HG03575 (cell line): ENCODE results near the gene HDAC10.

Experiments
- ATAC-seq: cut with Tn5 transposase; IDR thresholded peaks from one replicate; pipeline ENCODE4 v1.9.1; 2021; ENCODE audit not compliant: unreplicated experiment, insufficient number of reproducible peaks, low FRiP score; ENCODE audit errors: extremely low read depth

HDAC10 gene

DNA sequence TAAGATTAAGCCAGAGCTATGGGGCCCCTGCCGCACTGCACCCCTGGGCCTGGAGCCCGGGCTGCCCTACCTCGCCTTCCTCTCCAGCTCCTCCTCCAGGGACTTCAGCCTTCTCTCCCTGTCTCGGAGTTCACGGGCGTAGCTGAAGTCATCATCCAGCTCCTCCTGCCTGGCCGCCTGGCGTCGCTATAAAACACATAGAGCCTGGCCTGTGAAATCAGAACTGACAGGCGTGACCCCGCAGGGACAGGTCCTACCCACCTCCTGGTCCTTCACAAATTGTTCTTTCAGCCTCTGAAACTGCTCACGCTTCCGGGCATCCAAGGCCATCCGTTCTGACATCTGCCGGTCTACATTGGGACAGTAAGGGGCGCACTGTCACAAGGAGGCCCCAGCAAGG lies 27.0 kb downstream of the HDAC10 start:
- ATAC-seq, result no peak

DNA sequence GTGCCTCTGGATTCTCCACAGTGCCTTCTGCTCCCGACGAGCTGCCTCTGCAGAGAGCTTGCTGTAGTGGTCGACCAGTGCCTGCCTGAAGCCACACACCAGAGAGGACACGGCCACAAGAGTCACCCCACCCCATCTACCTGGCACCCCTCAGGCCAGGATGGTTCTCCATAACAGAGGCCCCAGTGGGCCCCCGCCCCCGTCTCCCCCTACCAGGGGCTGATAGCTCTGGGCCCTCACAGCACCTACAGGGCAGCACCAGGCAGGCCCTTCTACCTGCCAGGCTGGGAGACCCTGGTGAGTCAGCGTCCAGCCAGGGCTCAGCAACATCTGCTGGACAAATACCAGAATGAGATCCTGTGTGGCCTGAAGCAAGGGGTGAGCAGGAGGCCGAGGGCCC lies 28.6 kb downstream of the HDAC10 start:
- no peak for ATAC-seq

DNA sequence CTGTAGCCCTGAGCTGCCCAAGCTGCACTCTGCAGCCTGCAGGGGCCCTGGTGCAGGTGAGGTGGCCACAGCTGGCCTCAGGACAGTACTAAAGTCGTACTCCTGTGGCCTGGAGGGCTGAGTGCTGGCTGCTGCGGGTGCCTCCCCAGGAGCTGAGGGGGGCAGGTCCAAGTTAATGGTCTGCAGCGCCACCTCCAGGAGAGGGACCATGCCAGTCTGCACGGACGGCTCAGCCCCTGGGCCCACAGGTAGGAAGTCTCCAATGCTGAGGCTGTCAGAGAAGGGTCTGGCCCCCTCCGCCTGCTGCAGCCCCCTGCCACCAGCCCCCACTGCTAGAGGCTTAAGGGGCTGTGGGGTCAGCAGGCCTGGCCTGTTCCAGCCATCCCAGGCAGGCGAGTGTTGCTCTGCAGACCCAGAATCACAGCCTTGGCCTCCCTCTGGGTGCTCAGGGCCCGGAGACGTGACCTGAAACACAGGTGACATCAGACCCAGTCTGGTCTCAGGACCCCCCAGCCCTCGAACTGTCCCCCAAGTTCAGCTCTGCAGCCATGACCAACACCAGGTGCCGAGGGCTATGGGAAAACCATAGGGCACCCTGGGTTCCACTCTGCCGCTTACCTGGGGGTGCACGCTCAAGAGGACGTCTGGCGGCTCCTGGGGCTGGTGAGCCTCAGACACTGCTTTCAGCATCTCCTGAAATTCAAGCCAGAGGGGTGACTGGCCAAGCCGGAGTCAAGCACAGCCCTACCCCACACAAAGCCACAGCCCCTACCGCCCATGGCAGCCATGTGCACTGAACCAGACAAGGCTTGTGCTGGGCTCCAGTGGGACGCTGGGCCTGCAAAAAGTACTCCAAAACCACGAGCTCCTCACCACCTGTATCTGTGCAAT lies 29.4 kb downstream of the HDAC10 start:
- ATAC-seq, result no peak

DNA sequence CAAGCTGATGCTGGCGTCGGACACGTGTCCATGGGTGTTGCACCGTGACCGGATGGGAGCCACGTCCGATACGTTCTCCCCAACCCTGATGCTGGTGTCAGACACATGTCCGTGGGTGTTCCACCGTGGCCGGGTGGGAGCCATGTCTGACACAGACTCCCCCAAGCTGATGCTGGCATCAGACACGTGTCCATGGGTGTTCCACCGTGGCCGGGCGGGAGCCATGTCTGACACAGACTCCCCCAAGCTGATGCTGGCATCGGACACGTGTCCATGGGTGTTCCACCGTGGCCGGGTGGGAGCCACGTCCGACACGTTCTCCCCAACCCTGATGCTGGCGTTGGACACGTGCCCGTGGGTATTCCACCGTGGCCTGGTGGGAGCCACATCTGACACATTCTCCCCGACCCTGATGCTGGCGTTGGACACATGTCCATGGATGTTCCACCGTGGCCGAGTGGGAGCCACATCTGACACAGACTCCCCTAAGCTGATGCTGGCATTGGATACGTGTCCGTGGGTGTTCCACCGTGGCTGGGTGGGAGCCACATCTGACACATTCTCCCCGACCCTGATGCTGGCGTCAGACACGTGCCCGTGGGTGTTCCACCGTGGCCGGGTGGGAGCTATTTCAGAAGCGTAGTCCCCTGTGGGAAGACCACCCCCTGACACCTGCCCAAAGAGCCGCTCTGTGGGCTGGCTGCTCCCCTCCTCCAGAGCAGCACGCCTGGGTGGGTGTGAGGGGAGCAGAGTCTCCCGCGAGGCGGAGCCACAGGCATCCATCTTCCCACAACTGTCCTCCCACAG lies 30.3 kb downstream of the HDAC10 start:
- no peak for ATAC-seq

DNA sequence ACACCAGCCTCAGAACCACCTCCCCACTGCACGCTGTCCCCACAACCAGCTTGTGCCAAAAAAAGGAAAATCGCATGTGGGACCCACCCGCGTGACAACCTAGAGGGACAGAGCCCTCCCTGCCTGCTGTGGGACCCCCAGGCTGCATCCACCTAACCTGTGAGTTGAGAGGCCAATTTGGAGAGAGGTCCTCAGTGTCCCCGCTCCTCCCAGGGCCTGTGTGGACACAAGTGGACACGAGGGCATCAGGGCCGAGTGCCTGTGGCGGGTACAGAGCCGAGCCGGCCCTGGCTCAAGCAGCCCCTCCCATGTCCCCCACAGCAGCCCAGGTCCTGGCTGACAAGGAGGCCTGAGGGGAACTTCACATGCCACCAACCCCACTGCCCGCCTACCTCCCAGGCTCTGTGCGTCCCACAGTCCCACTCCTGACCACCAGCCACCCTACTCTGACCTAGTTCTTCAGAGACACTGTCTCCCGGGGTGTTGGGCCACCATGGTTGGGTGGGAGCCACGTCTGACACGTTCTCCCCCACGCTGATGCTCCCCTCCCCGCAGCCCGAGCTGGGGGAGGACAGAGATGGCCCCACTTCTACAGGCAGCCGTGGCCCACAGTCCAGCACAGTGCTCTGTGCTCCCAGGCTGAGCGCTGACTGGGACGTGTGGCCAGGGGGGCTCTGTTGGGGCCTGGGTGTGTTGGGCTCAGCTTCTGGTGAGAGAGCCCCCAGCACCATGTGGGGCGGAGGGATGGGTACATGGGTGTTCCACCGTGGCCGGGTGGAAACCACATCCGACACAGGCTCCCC lies 31.1 kb downstream of the HDAC10 start:
- no peak for ATAC-seq

DNA sequence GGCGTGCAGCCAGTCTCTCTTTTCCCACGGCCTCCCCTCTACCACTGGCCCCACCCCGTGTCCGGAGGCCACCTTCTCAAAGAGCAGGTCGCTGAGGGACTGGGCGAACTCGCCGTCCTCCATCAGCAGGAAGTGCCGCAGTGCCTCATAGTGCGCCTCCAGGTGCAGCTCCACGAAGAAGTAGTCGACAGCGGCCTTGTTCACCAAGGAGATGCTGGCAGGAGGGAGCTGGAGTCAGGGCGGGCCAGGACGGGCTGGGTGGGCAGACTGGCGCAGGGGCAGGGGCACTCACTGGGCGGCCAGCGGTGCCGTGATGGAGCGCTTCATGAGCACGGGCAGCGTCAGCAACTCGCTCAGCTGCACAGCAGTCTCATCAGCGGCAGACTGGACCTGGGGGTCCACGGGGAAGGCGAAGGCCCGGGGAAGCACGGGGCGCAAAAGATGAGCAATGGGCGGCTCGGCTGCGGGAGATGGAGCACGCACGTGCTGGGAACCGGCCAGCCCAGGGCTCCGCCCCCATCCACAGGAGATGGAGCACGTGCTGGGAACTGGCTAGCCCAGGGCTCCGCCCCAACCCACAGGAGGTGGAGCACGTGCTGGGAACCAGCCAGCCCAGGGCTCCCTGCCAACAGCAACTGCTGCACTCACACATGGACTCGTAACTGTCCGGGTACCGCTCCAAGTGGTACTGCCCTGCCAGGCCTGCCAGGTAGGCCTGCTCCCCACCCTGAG lies 31.9 kb downstream of the HDAC10 start:
- no peak for ATAC-seq

DNA sequence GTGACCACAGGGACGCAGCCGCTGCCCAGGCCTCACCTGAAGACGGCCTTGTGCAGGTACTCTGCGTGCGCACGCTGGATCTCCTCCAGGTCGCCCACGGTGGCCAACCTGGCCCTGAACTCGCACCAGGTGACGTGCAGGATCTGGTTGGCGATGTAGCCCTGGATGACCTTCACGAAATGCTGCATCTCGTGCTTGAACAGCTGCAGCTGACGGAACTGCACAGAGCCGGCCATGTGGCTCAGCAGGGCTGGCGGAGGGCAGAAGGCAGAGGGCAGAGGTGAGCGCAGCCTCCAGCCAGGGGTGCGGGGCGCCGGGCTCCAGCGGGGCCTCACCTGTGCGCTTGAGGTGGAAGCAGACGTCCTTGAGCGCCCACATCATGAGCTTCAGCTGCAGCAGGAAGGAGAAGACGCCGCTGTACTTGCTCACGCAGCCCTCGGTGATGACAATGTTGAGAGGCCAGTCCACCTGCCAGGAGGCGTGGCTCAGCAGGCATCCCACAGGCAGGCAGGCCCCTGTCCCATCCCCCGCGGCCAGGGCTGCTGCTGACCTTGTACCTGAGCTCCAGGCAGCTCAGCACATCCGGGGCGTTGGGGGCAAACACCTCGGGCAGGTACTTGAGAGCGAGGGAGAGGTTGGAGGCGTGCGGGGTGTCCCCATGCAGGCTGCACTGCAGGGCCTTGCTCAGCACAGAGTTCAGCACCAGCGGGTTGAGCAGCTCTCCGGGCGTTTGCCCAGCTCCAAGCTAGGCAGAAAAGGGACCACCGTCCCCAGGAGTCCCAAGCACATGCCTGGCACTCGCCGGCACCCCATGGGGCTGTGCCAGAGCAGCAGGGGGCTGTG lies 32.7 kb downstream of the HDAC10 start:
- no peak for ATAC-seq

DNA sequence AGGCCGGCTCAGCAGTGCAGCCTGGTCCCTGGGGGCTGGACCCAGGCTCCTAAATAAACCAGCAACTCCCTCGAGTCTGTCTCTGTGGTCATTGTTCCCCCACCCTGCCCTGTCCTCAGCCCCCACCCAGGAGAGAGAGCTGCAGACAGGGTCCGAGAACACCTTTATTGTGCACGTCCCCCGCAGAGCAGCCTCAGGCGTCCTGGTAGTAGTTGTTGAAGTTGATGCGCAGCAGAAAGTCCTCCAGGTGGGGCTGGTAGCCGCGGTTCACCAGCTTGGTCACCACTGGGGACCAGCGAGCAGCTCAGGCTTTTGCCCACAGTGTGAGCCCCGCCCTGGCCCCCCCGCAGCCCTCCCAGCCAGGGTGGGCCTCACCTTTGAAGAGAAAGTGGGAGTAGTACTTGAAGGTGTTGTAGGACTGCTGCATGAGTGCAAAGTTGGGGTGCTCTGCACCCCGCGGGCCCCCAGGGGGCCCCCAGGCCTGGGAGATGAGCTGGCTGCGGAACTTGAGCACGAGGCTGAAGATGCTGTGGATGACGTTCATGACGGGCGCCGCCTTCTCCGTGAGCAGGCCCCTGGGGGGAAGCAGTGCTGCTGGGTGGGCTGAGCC lies 33.4 kb downstream of the HDAC10 start:
- ATAC-seq, result no peak

DNA sequence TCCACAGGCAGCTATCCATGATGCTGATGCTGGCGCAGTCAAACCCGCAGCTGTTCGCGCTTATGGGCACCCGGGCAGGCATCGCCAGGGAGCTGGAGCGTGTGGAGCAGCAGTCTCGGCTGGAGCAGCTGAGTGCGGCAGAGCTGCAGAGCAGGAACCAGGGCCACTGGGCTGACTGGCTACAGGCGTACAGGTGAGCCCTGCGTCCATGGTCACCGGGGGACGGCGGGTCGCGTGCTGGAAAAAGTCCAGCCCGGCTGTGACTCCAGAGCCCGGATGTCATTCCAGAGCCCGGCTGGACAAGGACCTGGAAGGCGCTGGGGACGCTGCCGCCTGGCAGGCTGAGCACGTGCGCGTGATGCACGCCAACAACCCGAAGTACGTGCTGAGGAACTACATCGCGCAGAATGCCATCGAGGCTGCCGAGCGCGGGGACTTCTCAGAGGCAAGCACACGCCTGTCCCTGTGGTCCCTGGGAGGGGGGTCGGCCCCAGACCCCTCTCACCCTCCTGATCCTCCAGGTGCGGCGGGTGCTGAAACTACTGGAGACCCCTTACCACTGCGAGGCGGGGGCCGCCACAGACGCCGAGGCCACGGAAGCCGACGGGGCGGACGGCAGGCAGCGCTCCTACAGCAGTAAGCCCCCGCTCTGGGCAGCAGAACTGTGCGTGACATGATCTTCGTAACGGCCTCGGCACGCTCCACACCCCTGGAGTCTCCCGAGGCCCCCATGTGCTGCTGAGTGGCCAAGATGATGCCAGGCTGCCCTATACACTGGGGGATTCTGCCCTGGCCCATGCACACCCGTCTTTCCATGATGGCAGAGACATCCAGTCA lies 34.2 kb downstream of the HDAC10 start:
- no peak for ATAC-seq

DNA sequence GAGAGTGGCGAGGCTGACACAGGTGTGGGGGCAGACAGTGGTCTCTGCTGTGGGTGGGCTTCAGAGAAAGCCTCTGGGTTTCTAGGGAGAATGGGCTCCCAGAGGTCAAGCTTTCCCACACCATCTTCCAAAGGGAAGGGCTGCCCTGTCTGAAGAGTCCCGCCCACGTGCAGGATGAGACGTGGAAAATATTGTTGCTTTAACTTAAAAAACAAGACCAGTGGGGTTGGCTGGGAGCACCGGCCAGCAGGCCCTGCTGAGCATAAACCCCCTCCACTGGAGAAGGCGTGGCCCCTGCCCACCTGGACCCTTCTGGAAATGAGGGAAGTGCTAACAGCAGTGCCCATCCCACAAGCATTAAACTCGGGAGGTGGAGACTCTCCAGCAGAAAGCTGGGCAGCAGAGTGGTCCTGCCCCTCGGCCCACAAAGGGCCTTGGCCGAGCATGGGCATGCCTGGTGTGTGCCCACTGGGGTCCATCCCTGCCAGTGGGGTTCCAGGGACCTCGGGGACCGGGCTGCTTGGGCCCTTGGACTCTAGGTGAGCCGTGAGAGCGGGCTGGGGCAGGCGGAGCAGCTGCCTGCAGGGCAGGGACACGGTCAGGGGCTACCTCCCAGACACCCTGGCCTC lies 34.9 kb downstream of the HDAC10 start:
- ATAC-seq, result no peak

DNA sequence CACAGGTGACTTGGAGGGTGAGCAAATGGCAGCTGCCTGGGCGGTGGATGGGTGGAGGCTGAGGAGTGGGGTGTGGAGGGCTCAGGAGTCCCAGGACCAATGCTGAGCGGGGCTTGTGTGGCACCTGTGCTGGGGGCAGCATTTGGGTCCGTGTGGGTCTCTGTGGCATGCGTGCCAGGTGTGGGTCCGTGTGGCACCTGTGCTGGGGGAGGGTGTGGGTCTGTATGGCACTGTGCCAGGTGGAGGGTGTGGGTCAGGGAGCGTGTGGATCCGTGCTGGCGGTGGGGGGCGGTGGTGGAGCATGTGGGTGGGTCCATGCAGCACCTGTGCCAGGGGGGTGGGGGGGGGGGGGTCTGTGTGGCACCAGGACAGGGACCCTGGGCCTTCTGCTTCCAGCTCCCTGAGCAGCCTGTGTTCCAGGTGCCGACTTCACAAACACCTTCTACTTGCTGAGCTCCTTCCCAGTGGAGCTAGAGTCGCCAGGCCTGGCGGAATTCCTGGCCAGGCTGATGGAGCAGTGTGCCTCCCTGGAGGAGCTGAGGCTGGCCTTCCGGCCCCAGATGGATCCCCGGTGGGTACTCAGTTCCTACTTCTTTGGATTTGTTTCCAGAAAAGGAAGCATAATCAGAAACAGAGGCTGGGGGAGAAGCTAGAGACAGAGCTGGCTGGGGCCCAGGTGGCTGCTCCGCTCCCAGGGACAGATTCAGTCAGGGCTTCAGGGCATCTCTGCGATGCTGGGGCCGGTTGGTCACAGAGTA lies 35.6 kb downstream of the HDAC10 start:
- no peak for ATAC-seq

DNA sequence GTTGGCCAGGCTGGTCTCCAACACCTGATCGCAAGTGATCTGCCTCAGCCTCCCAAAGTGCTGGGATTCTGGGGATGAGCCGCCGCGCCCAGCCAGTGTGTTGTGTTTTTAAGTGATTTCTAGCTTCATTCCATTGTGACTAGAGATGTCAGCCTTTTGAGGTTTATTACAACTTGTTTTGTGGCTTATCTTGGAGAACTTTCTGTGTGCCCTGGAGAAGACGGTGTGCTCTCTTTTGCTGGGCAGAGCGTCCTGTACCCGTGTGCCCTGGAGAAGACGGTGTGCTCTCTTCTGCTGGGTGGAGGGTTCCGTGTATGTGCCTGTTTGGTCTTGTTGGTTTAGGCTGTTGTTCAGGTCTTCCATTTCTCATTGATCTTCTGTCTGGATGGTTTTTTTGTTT lies 37.8 kb downstream of the HDAC10 start:
- ATAC-seq, result no peak

DNA sequence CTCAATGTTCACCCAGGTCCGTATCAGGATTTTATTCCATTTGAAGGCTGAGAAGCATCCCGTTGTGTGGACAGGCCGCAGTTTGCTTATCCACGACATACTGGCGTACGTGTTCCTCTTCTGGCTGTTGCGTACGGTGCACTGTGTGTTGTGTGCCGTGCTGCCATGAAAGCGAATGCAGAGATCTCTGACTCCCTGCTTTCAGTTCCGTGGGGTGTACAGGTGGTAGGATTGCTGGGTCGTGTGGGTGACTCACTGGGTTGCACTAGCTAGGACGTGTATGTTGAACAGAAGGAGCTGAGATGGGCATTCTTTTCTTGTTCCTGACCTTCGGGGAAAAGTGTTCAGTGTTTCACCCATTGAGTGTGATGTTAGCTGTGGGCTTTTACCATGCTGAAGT lies 39.9 kb downstream of the HDAC10 start:
- ATAC-seq, result no peak

DNA sequence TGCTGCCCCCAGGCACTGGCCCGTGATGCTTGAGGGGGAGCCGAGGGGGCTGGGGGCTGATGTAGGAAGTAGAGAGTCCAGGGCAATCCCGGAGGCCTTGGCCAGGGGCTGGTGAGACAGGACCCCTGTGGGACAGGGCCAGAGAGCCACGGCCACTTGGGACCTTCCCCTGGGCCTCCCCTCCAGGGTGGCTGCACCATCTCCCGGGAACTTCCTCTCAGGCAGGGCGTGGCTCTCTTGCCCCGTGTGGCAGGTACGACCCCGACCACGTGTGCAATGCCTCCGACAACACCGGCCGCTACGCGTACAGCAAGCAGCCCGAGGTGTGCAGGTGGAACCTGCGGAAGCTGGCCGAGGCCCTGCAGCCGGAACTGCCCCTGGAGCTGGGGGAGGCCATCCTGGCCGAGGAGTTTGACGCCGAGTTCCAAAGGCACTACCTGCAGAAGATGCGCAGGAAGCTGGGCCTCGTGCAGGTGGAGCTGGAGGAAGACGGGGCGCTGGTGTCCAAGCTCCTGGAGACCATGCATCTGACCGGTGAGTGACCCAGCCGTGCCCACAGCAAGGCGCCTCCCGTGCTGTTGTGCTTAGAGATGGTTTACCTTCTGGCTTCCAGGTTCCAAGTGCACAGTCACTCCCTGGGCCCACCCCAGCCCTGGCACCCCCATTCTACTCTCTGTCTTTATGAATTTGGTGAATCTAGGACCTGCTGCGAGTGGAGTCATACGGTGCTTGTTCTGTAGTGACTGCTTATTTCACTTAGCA lies 40.5 kb downstream of the HDAC10 start:
- no peak for ATAC-seq

DNA sequence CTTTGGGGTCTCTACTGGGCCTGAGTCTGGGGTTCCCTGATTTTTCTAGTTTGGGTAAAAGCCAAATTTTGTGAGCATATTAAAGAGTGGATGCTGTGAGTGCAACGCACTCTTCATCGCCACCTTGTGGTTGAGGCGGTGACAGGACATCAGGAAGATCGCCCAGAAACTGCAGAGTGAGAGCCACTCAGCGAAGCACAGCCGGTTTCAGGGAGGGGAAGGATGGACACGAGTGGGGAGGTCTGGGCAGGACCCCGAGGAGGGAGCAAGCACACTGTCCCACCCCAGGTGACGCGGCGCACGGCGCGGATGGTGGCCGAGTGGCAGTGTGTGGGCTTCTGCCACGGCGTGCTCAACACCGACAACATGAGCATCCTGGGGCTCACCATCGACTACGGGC lies 41.2 kb downstream of the HDAC10 start:
- no peak for ATAC-seq
